GM18861 (cell line): Measurements from ENCODE around the gene EXOC4.

Experiments
- ATAC-seq: cut with Tn5 transposase; IDR thresholded peaks from one replicate; pipeline ENCODE4 v1.9.1; 2021; ENCODE audit not compliant: unreplicated experiment

EXOC4 gene

GRCh38 chr7:133815611-133816210, 562.8 kb downstream of the EXOC4 start:
- no peak for ATAC-seq

GRCh38 chr7:133819695-133820094, 566.8 kb downstream of the EXOC4 start:
- ATAC-seq = no peak

- ATAC-seq = no peak
Measured at GRCh38 chr7:133820584-133820983, 567.7 kb downstream of the EXOC4 start.

- ATAC-seq = no peak
Measured at GRCh38 chr7:133821171-133821570, 568.3 kb downstream of the EXOC4 start.

- ATAC-seq = no peak
Measured at GRCh38 chr7:133822001-133822641, 569.2 kb downstream of the EXOC4 start.

GRCh38 chr7:133822868-133823552, 570.1 kb downstream of the EXOC4 start:
- no peak for ATAC-seq

GRCh38 chr7:133824132-133824531, 571.3 kb downstream of the EXOC4 start:
- ATAC-seq = no peak

GRCh38 chr7:133827707-133828623, 575.1 kb downstream of the EXOC4 start:
- peak; percentile 52 for ATAC-seq

GRCh38 chr7:133828906-133829305, 576.0 kb downstream of the EXOC4 start:
- ATAC-seq = no peak

- ATAC-seq = no peak
Measured at GRCh38 chr7:133829336-133829897, 576.5 kb downstream of the EXOC4 start.

GRCh38 chr7:133830081-133830480, 577.2 kb downstream of the EXOC4 start:
- ATAC-seq = no peak

GRCh38 chr7:133836666-133837065, 583.8 kb downstream of the EXOC4 start:
- ATAC-seq = no peak

- no peak for ATAC-seq
Measured at GRCh38 chr7:133837224-133837623, 584.3 kb downstream of the EXOC4 start.

GRCh38 chr7:133839121-133839520, 586.2 kb downstream of the EXOC4 start:
- ATAC-seq = no peak

GRCh38 chr7:133843341-133843740, 590.5 kb downstream of the EXOC4 start:
- no peak for ATAC-seq

- ATAC-seq = no peak
Measured at GRCh38 chr7:133845005-133845404, 592.1 kb downstream of the EXOC4 start.

GRCh38 chr7:133846203-133846945, 593.5 kb downstream of the EXOC4 start:
- no peak for ATAC-seq

- no peak for ATAC-seq
Measured at GRCh38 chr7:133850497-133851280, 597.8 kb downstream of the EXOC4 start.

GRCh38 chr7:133851411-133851810, 598.5 kb downstream of the EXOC4 start:
- no peak for ATAC-seq
